ENCODE measurements around the gene GRID2.
A peak's percentile ranks its signal among the peaks of the same experiment; 100 is the strongest.
"Not testable (repeated sequence)": the region's sequence is repeated elsewhere in the genome, so short reads cannot be mapped to it uniquely, and the experiment has no call there.

GRID2 gene

GRCh38 chr4:93346840-93347239, 1043.1 kb downstream of the GRID2 start:
- no peak for DNase-seq

- no peak for DNase-seq
Observed at GRCh38 chr4:93348896-93349295, 1045.1 kb downstream of the GRID2 start.

- DNase-seq: no peak
Observed at GRCh38 chr4:93351846-93352245, 1048.1 kb downstream of the GRID2 start.

- no peak for DNase-seq
Observed at GRCh38 chr4:93355411-93355810, 1051.6 kb downstream of the GRID2 start.

GRCh38 chr4:93359586-93359985, 1055.8 kb downstream of the GRID2 start:
- DNase-seq: no peak

GRCh38 chr4:93366169-93366755, 1062.5 kb downstream of the GRID2 start:
- DNase-seq: not testable (repeated sequence)

GRCh38 chr4:93368968-93369367, 1065.2 kb downstream of the GRID2 start:
- DNase-seq: no peak

- DNase-seq: no peak
Observed at GRCh38 chr4:93370256-93370655, 1066.5 kb downstream of the GRID2 start.

- no peak for DNase-seq
Observed at GRCh38 chr4:93373893-93374860, 1070.4 kb downstream of the GRID2 start.

GRCh38 chr4:93384241-93384640, 1080.5 kb downstream of the GRID2 start:
- no peak for DNase-seq

- DNase-seq: no peak
Observed at GRCh38 chr4:93384887-93385286, 1081.1 kb downstream of the GRID2 start.

- no peak for DNase-seq
Observed at GRCh38 chr4:93394545-93395081, 1090.8 kb downstream of the GRID2 start.

GRCh38 chr4:93396272-93396671, 1092.5 kb downstream of the GRID2 start:
- no peak for DNase-seq

GRCh38 chr4:93403571-93403970, 1099.8 kb downstream of the GRID2 start:
- no peak for DNase-seq

- no peak for DNase-seq
Observed at GRCh38 chr4:93407493-93408275, 1103.9 kb downstream of the GRID2 start.

GRCh38 chr4:93409035-93409434, 1105.3 kb downstream of the GRID2 start:
- no peak for DNase-seq

GRCh38 chr4:93414041-93414550, 1110.3 kb downstream of the GRID2 start:
- peak; percentile 14 for DNase-seq

- DNase-seq: peak; percentile 5
Observed at GRCh38 chr4:93416344-93417128, 1112.8 kb downstream of the GRID2 start.

GRCh38 chr4:93431371-93431770, 1127.6 kb downstream of the GRID2 start:
- DNase-seq: no peak

GRCh38 chr4:93433840-93434239, 1130.1 kb downstream of the GRID2 start:
- DNase-seq: no peak

- no peak for DNase-seq
Observed at GRCh38 chr4:93436000-93436626, 1132.3 kb downstream of the GRID2 start.

- DNase-seq: peak; percentile 14
Observed at GRCh38 chr4:93437991-93438390, 1134.2 kb downstream of the GRID2 start.

Measured in eye (tissue), 1 donor.